Erythroblast (primary cell): Measurements from ENCODE around the gene RSPH10B.

Experiments used
- GATA1 ChIP-seq: IDR thresholded peaks from 2 replicates; pipeline ENCODE4 v1.6.1; 2011; ENCODE audit warnings: low read depth, mild to moderate bottlenecking, control low read depth, low read length, moderate library complexity
- POLR2A ChIP-seq: IDR thresholded peaks from 2 replicates; pipeline ENCODE4 v1.6.1; 2011; ENCODE audit warnings: mild to moderate bottlenecking, low read length

- TF ChIP-seq POLR2A: no peak
- no peak for TF ChIP-seq GATA1
Observed at GRCh38 chr7:6007386-6007785, 36.9 kb upstream of the RSPH10B start.
